ENCODE results near the gene SH3RF3.

The SH3RF3 gene

DNA sequence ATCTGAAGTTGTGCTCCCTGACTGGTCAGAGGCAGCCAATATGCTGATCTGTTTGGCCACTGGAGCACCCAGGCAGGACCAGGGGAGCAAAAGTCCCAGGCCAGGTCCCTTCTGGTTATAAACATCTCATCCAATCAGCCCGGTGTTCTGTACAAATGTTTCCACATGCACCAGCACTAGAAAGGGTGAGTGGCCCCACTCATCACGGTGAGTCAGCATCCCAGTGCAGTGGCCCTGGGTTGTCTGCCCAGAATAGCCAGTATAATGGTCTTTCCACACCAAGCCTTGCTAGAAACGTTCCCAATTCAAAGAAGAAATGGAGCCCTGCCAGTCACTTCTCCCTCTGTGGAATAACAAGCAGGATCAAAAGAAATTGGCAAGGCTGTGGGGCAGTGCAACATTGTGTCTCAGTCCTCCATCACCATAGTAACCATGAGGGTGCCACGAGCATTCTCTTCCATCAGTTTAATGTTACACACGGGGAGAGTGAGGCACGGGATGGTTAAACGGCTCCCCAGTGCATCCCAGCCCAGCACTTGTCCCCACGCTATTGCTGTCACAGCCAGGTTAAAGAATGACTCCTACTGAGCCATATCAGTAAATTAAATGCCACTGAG, 309.9 kb downstream of the SH3RF3 start:
- H3K4me3 ChIP-seq: no peak overlapping the region
- peak overlapping the region in 1 of 21 experiments; percentile 25 for H3K27ac ChIP-seq

DNA sequence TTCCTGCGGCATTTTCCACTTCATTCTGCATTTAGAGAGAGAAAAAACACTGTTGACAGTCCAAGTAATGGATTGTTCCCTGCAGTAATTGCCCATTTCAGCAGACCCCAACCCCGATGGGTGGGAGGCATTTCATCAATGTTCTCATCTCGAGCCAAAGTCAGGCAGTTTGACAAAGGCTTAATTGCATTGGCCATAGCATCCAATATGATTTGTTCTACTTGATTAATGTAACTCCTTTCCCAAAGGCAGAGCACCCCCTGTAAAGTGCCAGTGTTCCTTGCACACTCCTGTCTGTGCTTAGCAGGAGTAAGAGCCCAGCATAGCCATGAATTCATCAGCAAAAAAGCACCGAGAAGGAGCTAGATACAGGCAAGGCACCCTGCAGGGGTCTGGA, 310.4 kb downstream of the SH3RF3 start:
- Histone ChIP-seq H3K4me3 (no peak overlapping the region), H3K27ac (peak overlapping the region in 2 of 21 experiments; percentile 25 to 57)

DNA sequence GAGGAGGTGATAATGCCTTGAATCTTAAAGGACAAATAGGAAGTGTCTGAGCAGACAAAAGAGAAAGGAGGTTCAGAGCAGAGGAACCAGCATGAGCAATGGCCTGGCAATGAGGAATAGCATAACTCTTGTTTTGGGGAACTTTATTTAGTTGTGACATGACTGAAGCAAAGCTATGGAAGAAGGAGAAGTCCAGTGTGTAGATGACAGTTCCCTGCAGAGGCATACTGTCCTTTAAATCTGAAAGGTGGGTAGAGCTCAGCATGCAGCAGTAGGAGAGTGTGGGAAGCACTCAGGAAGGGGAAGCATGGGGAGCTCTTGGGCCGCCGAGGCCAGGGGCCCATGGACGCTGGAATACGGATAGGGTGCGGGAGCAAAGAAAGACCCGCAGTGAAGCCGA, 311.0 kb downstream of the SH3RF3 start:
- H3K27ac ChIP-seq: peak overlapping the region in 4 of 21 experiments; percentile 20 to 57 (median 38)

DNA sequence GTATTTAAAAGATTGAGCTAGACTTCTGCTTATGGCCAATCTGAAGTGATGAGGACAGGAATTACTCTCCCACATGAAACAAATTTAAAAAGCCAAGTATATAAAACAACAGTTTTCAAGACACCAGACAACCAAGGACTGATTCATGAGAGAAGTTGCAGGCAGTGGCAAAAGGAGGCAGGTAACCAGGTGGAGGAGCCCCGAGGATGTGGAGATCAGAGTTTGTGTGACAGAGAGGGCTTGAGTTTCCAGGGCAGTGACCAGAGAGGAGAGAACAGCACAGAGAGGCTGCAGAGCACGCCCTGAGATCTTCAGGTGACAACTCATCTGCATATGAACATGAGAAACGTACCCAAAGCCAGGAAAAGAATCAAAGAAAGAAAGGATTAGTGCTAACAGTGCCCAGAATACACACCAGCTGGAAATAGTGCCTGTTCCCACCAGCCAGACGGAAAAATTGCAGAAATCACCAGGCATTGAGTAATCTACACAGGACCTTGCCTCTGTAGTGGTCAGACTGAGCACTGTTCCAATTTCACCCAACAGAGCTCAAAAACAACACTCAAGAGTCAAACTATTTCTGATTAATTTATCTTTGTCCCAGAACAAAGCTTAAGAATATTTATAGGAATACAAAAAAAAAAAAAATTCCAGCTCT, 311.6 kb downstream of the SH3RF3 start:
- Histone ChIP-seq H3K27ac (peak overlapping the region in 3 of 21 experiments; percentile 20 to 57 (median 51)), H3K4me3 (no peak overlapping the region)

More for the DNA sequence above, 311.0 kb downstream of the SH3RF3 start:
- H3K4me3 ChIP-seq: no peak overlapping the region

DNA sequence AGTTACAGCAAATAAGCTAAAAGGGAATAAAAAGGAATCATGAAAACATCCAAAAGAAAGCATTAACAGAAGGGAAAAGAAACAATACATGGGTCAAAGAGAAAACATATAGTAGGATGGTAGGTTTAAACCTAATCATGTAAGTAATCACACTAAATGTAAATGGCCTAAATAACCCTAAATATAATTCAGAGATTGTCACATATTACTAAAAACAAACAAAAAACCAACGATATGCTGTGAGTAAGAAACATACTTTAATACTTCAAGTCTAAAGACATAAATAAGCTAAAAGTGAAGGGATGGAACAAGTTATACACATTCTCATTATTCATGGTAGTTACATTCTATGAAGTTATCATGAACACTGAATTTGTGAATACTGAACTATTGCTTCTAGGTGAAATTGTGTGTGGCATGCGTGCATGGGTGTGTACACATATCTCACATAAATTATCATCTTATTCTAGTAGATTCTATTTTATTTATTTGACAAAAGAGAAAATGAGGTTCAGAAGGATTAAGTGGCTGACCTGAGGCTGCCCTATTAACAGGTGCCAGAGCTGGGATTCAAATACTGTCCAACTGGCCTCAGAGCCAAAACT, 313.8 kb downstream of the SH3RF3 start:
- Histone ChIP-seq H3K4me3 (no peak overlapping the region), H3K27ac (no peak overlapping the region)

DNA sequence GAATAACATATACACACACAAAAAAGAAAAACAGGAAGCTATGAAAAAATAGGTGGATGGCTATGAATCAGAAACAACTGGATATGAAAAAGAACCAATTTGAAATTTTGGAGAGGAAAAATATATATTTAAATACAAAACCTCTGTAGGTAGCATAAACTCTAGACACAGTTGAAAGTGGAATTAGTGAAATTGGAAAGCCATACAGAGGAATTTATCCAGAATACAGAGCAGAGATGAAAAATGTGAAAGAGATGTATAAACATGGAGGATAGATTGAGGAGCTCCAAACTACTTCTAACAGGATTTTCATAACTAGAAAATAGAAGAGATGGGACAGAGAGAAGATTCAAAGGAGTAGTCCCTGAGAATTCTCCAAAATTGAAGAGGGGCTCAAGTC, 315.9 kb downstream of the SH3RF3 start:
- no peak overlapping the region for H3K27ac ChIP-seq
- H3K4me3 ChIP-seq: no peak overlapping the region

DNA sequence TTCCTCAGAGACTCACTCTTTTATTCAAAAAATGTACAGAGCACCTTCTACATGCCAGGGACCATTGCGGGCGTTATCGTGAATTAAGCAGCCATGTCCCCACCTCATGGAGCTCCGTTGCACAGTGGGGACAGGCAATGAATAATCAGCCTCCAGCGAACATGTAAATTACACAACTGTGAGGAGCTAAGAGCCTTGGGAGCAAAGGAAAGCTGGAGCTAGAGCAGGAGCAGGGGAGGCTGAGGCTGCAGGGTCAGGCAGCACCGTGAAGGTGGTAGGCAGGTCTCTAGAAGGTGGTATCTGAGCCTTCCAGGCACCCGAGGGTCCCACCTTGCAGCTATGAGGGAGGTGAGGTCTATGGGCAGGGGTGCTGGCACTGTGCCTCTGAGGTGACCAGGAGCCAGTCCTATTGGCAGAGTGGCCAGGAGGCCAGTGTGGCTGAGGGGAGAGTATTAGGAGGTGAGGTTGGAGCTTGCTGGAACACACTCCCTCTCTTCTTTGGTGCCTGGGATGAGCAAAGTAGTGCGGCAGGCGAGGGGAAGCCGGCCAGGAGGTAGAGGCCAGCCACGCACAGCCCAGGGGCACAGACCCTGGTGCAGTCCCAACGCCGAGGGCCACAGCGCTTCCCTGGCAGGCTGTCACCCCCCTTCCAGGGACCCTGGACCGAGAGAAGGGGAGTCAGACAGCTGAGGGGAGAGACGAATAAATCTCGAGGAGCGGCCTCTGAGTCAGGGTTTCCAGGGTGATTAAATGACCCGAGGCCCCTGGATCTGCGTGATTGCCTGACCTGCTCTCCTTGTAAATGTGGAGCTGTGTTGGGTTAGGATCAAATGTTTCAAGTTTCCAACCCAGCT, 317.5 kb downstream of the SH3RF3 start:
- no peak overlapping the region for H3K4me3 ChIP-seq
- H3K27ac ChIP-seq: peak overlapping the region in 17 of 21 experiments; percentile 1 to 83 (median 53)

DNA sequence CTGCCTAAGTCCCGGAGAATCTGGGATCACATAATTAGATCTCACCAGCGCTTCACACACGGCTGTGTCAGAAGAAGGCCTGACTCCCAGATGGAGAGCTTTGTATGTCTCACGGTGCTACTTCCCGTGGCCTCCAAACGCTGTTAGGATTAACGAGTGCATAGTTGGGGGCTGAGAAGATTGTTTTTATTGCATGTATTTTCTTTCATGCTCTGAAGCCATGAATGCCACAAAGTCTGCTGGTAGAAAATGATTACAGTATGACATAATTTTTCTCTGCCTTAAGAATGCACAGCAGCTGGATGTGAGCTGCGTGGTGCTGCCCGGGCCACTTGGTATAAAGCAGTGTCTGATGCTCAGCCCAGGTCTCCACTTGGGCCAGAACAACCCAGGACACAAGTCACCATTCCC, 318.3 kb downstream of the SH3RF3 start:
- Histone ChIP-seq H3K27ac (peak overlapping the region in 7 of 21 experiments; percentile 5 to 83 (median 53)), H3K4me3 (no peak overlapping the region)

DNA sequence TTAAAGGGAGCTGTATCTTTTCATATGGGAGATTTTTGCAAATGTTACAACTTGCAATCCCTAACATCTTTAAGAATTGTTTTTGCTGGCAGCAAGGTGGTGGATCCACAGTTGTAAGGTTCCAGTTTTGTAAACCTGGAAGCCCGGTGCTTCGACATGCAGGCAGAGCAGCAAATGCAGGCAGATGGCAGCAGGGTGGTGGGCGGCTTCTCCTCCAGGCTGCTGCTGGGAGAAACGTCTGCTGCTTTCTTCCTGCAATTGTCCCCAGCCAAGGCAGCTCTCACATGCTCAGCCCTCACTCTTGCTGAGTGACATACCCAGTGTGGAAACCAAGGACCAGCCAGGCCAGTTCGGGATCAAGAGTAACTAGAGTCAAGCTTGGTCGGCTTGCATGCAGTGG, 318.8 kb downstream of the SH3RF3 start:
- peak overlapping the region in 5 of 21 experiments; percentile 5 to 59 (median 22) for H3K27ac ChIP-seq
- no peak overlapping the region for H3K4me3 ChIP-seq

DNA sequence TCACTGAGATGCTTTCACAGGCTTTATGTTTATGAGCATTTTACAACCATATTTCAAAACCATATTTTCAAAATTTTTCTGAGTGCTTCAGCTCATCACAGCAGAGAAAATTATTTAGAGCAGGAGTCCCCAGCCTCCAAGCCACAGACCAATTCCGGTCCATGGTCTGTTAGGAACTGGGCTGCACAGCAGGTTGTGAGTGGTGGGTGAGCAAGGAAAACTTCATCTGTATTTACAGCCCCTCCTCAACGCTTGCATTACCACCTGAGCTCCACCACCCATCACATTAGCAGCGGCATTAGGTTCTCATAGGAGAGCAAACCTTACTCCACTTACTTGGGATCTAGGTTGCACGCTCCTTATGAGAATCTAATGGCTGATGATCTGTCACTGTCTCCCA, 319.2 kb downstream of the SH3RF3 start:
- Histone ChIP-seq H3K4me3 (no peak overlapping the region), H3K27ac (peak overlapping the region in 5 of 21 experiments; percentile 5 to 59 (median 22))

DNA sequence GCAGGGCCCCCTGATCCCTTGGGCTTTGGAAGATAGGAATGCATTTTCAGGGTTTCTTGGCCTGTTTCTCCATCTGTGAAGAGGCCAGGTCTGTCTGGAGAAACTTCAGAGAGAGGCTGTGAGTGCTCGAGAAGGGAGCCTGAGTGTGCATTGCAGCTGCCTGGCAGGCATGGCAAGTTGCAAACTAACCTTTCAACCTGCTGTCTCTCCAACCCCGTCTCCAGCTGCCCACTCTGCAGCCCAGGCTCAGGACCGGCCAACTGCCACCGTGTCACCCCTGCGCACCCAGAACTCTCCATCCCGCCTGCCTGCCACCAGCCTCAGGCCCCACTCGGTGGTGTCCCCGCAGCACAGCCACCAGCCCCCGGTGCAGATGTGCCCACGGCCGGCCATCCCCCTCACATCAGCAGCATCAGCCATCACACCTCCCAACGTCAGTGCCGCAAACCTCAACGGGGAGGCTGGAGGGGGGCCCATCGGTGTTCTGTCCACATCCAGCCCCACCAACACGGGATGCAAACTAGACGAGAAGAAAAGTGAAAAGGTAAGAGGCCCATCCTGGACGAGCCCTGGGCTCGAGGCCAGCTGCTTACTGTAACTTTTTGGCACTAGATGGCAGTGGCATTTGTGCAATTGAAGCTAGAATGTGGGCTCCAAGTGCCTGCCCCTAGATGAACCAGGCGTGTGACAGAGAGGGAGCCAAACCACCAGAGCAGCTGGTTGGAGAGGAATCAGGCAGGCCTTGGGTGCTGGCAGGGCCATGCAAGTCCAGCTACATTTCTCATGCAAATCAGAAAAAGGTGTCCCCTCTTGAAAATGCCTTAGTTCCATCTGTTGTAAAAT, 320.2 kb downstream of the SH3RF3 start:
- H3K27ac ChIP-seq: peak overlapping the region in 2 of 21 experiments; percentile 8 to 46

DNA sequence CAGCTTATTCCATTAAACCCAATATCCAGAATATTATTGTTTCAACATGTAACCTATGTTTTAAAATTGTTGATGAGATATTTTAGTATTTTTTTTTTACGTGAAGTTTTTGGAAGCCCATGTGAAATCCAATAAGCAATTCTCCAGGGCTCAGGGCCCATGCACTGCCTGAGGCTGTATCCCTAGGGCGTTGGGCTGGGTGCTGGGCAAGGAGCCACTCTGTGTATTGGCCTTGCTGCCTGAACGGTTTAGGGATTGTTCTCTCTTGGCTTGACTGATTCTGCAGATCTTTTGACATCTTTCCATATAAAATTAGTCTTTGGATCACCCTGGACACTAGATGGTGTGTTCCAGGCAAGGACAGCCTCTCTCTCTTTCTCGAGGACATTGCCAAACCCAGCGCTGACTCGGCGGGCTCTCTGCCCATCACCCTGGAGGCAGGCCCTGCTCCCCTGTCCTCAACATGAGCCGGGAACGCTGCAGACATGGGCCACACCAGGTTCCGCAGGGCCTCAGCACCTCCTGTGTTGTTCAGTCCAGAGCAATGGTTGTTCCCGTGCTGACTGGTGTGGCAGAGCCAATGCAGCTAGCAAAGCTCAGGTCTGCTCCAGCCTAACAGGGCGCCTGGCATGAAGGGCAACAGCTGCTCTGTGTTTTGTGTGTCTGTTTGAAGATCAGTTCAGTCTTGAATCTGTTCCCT, 321.7 kb downstream of the SH3RF3 start:
- peak overlapping the region in 1 of 21 experiments; percentile 17 for H3K27ac ChIP-seq

More for the DNA sequence above, 320.2 kb downstream of the SH3RF3 start:
- no peak overlapping the region for H3K4me3 ChIP-seq

DNA sequence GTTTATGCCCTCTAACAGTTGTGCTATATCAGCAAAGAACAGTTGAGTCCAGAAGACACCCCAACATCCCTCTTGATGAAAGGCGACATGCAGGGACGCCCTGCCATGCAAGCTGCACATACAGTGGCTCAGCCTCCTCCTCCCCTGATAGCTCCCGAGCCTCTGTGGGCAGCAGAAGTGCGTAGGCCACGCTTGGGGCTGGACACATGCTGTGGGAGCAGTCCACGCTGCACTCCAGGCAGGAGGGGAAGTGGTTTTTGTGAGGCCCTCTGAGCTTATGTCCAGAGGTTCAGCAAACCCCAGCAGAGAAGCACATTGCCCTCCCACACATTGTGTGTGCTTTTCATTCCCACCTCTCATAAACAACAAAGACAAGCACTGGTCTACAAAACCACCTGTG, 322.7 kb downstream of the SH3RF3 start:
- H3K27ac ChIP-seq: no peak overlapping the region
- H3K4me3 ChIP-seq: no peak overlapping the region

More for the DNA sequence above, 321.7 kb downstream of the SH3RF3 start:
- H3K4me3 ChIP-seq: no peak overlapping the region

DNA sequence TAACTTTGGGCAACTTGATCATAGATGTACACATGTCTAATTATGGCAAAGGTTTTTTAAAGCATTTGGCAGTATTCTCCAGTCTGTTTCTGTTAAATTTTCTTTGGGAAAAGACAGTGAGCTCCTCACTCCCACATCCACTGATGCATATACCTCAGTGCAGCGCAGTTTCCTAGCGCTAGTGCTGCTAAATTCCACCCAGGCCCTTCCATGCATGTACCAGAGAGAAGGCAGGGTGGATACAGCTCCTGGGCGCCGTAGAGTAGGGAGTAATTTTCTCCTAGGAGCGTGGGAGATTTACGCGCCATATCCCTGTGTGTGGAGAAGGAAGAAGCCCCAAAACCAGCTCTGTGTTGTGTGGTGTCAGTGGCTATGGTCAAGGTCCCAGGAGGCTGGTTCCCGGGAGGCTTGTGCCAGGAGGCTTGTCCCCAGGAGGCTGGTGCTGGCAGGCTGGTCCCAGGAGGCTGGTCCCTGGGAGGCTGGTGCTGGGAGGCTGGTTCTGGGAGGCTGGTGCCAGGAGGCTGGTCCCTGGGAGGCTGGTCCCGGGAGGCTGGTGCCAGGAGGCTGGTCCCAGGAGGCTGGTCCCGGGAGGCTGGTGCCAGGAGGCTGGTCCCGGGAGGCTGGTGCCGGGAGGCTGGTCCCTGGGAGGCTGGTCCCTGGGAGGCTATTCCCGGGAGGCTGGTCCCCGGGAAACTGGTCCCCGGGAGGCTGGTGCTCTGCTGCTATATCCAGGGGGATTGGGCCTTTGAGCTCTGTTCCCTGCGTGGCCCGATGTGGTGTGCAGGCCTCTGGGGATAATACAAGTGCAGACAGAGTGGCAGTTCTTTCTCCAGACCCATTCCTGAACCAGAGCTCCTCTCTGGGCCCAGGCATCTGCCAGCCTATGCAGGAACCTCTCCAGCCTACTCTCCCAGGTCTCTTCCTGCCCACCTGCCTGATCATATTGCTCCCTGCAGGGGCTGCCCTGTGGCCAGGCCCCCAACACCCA, 323.6 kb downstream of the SH3RF3 start:
- Histone ChIP-seq H3K4me3 (no peak overlapping the region), H3K27ac (no peak overlapping the region)

DNA sequence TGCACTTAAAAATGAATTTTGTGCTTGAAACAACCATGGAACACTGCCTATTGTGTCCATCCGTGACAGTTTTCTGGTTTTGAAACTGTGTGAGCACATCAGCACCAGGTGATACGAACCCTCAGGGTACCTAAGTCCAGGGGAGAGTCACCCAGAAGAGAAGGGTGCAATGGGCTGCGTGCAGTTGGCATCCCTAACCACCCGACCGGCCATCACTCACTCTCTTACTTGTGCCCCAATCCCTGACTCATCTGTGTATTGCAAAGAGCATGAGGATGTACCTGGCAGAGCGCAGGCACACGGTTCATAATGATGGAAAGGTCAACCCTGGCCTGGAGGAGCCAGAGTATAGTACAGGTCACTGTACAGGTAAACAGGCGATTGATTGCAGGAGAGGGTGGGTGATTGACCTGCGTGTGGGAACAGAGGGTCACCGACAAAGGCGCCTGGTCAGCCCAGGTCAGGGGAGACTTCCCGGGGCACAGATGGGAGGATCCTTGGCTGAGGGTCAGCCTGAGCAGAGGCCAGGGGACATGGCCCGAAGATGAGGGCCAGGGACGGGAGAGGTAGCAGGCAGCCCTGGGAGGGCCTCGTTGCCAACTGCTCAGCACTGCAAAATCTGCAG, 324.5 kb downstream of the SH3RF3 start:
- Histone ChIP-seq H3K4me3 (no peak overlapping the region), H3K27ac (no peak overlapping the region)

DNA sequence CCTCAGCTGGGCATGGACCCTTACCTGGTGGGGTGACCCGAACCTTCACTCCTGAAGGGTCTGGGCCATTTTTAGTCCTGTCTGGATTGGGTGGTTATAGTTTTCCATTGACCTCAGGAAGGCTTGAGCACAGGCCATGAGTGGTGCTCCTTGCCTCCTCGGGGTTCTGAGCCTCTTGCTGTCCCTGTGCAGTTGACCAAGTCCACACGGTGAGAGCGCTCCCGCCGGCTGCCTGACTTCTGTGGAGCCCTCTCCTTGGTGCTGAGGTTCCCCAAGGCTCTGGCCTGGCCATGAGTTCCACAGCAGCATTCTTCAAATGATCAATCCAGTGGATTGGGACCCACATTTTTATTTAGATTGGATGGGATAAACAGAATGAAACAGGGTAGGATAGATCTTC, 325.3 kb downstream of the SH3RF3 start:
- no peak overlapping the region for H3K4me3 ChIP-seq
- no peak overlapping the region for H3K27ac ChIP-seq

All from skin epidermis (tissue), 12 donors.